Caco-2 (cell line): Measurements from ENCODE around the gene ARSH. TPM values are rescaled to one million over a fixed set of nuclear protein-coding genes. Genes with fewer than 3 reads are reported as not detected.

Experiments used
- BruUV-seq: library from RNA; stranded (reverse); fragments of 400-500 nt; replicated peaks from 2 replicates; lab custom pipeline; 2021; lab: Mats Ljungman, UMichigan
- CTCF ChIA-PET: fragments of 300-600 bp; sonication (Branson Sonifier 250); formaldehyde crosslinking; loops from one replicate; lab custom pipeline; 2022; ENCODE audit warnings: antibody characterized with exemption; lab: Charles Lee
- POLR2A ChIA-PET: fragments of 300-600 bp; sonication (Branson Sonifier 250); formaldehyde crosslinking; loops from one replicate; lab custom pipeline; 2022; ENCODE audit warnings: antibody characterized with exemption; lab: Charles Lee
- DNase-seq, 2 experiments: peaks; one replicate each; pipeline versions ENCODE4 v3.0.0 to v3.0.0-alpha.2; 2020 to 2022
- H3K27me3 ChIP-seq: replicated peaks from 2 replicates; pipeline ENCODE4 v1.6.0; 2011; ENCODE audit warnings: low read length; ENCODE audit not compliant: control insufficient read depth, insufficient read depth
- H3K36me3 ChIP-seq: 2 replicates; pipeline ENCODE4 v1.5.1; 2011; ENCODE audit warnings: low read length; ENCODE audit not compliant: control insufficient read depth, insufficient read depth
- H3K4me1 ChIP-seq: fragments of 250-450 bp; sonication (Bioruptor Pico); 2 replicates; pipeline ENCODE4 v1.5.1; 2020; ENCODE audit warnings: mild to moderate bottlenecking
- H3K4me3 ChIP-seq: 2 replicates; pipeline ENCODE4 v1.5.1; 2011; ENCODE audit warnings: low read depth, mild to moderate bottlenecking, control low read depth, low read length
- H3K9me3 ChIP-seq: fragments of 250-450 bp; sonication (Bioruptor Pico); 2 replicates; pipeline ENCODE4 v1.5.1; 2020; ENCODE audit warnings: mild to moderate bottlenecking, moderate library complexity
- H3K27ac Mint-ChIP-seq: one replicate; pipeline ENCODE4 v1.8.0; 2022; ENCODE audit warnings: mixed read lengths; ENCODE audit not compliant: unreplicated experiment
- H3K27me3 Mint-ChIP-seq: one replicate; pipeline ENCODE4 v1.8.0; 2022; ENCODE audit warnings: mixed read lengths; ENCODE audit not compliant: insufficient read depth, unreplicated experiment
- H3K36me3 Mint-ChIP-seq: one replicate; pipeline ENCODE4 v1.8.0; 2022; ENCODE audit warnings: mild to moderate bottlenecking, mixed read lengths; ENCODE audit not compliant: insufficient read depth, unreplicated experiment
- H3K4me1 Mint-ChIP-seq: one replicate; pipeline ENCODE4 v1.8.0; 2022; ENCODE audit warnings: low read depth, mixed read lengths; ENCODE audit not compliant: unreplicated experiment
- H3K4me3 Mint-ChIP-seq: one replicate; pipeline ENCODE4 v1.8.0; 2022; ENCODE audit warnings: mild to moderate bottlenecking, moderate library complexity, mixed read lengths; ENCODE audit not compliant: unreplicated experiment
- H3K9me3 Mint-ChIP-seq: one replicate; pipeline ENCODE4 v1.8.0; 2022; ENCODE audit warnings: mixed read lengths; ENCODE audit not compliant: unreplicated experiment
- intact Hi-C: fragments of 100-400 bp; cut with micrococcal nuclease; formaldehyde crosslinking; loops from one replicate; pipeline ENCODE4 v1.10.0; 2022; ENCODE audit not compliant: unreplicated experiment
- total RNA-seq: library from RNA; stranded (reverse); gene quantifications from 2 replicates; pipeline ENCODE4 v1.2.3, GENCODE V29; 2022
- TF ChIP-seq, protein P1 (sequence below), 2 experiments: fragments of 200-600 bp in 1 of 2; IDR thresholded peaks; 1 replicate in 1 of 2; 2 replicates in 1 of 2; pipeline versions ENCODE4 v1.5.1 to v1.8.0; 2011 to 2022; ENCODE audit warnings: antibody characterized with exemption in 1 of 2, control low read depth in 1 of 2, inconsistent platforms in 1 of 2, low read depth in 1 of 2, low read length in 1 of 2, mild to moderate bottlenecking in 1 of 2, moderate library complexity in 1 of 2; ENCODE audit not compliant: insufficient read depth in 1 of 2, severe bottlenecking in 1 of 2, unreplicated experiment in 1 of 2

Gene ARSH
- total RNA-seq, 1 experiment from 2014 or later = not detected

DNA sequence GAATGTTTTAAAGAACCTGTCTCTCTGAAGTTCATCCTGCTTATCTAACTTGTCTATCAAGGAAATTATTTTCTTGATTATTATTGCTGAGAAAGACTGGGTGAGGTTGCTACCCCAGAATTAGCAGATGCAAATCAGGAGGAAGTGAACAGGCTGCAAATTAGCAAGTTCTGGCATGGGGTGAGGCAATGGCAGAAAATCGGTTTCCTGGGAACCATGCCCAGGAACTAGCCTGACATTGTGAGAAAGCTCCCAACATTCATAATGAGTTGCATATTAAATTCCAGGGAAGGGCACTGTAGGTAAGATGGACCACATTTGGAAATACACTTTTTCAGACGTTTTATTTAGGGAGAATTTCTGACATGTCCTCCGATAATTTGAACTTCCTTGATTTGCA lies 46.5 kb downstream of the ARSH start:
- TF ChIP-seq, protein P1, sequence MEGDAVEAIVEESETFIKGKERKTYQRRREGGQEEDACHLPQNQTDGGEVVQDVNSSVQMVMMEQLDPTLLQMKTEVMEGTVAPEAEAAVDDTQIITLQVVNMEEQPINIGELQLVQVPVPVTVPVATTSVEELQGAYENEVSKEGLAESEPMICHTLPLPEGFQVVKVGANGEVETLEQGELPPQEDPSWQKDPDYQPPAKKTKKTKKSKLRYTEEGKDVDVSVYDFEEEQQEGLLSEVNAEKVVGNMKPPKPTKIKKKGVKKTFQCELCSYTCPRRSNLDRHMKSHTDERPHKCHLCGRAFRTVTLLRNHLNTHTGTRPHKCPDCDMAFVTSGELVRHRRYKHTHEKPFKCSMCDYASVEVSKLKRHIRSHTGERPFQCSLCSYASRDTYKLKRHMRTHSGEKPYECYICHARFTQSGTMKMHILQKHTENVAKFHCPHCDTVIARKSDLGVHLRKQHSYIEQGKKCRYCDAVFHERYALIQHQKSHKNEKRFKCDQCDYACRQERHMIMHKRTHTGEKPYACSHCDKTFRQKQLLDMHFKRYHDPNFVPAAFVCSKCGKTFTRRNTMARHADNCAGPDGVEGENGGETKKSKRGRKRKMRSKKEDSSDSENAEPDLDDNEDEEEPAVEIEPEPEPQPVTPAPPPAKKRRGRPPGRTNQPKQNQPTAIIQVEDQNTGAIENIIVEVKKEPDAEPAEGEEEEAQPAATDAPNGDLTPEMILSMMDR (IDR thresholded peaks at IDR 0.05; ENCODE audit: insufficient read depth in 1 of 2, low read depth in 1 of 2, low read length in 1 of 2, severe bottlenecking in 1 of 2, unreplicated experiment in 1 of 2) = no peak
- Mint-ChIP-seq H3K27ac (no peak overlapping the region), H3K9me3 (no peaks in the 10 kb centered on the region), H3K36me3 (no peaks in the 10 kb centered on the region), H3K27me3 (no peaks in the 10 kb centered on the region), H3K4me1 (peaks cover 7% of the 10 kb centered on the region), H3K4me3 (no peak overlapping the region)
- no TSS peak for BruUV-seq
- ChIA-PET POLR2A (no interaction called here), CTCF (no interaction called here)
- H3K36me3 ChIP-seq = no peaks in the 10 kb centered on the region
- H3K4me3 ChIP-seq = no peak overlapping the region
- H3K27me3 ChIP-seq = no peaks in the 10 kb centered on the region
- intact Hi-C loops = no loop called here
- H3K9me3 ChIP-seq = no peaks in the 10 kb centered on the region
- no peaks in the 10 kb centered on the region for H3K4me1 ChIP-seq
- no peak for DNase-seq

DNA sequence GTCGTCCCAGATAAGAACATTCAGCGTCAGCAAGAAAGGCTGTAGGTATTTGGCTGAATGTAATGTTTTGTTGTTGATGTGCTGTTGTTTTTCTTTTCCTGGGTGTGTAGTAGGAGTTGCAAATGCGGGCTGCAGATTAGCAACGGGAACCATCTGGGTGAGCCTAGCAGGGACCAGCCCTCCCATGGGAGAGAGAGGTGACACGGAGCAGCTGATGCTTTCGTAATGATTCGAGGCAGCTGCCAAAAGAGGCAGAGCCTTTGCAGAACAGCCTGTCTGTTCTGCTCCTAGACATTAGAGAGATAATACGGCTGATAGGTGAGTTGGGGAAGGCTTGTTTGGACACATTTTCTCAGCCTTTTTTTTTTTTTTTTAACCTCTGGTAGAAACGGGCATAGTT lies 60.2 kb downstream of the ARSH start:
- DNase-seq = no peak
- TF ChIP-seq, protein P1 (IDR thresholded peaks at IDR 0.05; ENCODE audit: insufficient read depth in 1 of 2, low read depth in 1 of 2, low read length in 1 of 2, severe bottlenecking in 1 of 2, unreplicated experiment in 1 of 2) = no peak
- ChIA-PET CTCF (no interaction called here), POLR2A (no interaction called here)
- Mint-ChIP-seq H3K27ac (no peak overlapping the region), H3K27me3 (no peaks in the 10 kb centered on the region), H3K36me3 (no peaks in the 10 kb centered on the region), H3K4me1 (no peaks in the 10 kb centered on the region), H3K9me3 (no peaks in the 10 kb centered on the region), H3K4me3 (no peak overlapping the region)
- Histone ChIP-seq H3K4me1 (no peaks in the 10 kb centered on the region), H3K27me3 (no peaks in the 10 kb centered on the region), H3K4me3 (no peak overlapping the region), H3K9me3 (no peaks in the 10 kb centered on the region), H3K36me3 (no peaks in the 10 kb centered on the region)
- intact Hi-C loops = no loop called here
- BruUV-seq = no TSS peak

DNA sequence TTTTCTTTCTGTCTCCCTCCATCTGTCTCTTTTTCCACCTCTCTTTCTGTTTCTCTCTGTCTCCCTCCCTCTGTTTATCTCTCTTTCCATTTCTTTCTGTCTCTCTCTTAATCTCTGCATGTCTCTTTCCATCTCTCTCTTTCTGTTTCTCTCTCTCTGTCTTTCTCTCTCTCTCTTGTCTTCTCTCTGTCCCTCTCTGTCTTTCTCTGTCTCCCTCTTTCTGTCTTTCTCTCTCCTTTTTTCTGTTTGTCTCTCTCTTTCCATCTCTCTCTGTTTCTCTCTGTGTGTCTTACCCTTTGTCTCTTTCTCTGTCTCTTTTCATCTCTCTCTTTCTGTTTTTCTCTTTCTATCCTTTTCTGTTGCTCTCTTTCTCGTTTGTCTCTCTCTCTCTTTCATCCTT lies 69.6 kb downstream of the ARSH start:
- CTCF ChIA-PET = no interaction called here
- no peaks in the 10 kb centered on the region for H3K36me3 Mint-ChIP-seq

More for the DNA sequence above, 69.6 kb downstream of the ARSH start:
- H3K9me3 Mint-ChIP-seq = no peaks in the 10 kb centered on the region
- TF ChIP-seq, protein P1 (IDR thresholded peaks at IDR 0.05; ENCODE audit: insufficient read depth in 1 of 2, low read depth in 1 of 2, low read length in 1 of 2, severe bottlenecking in 1 of 2, unreplicated experiment in 1 of 2) = no peak
- BruUV-seq = no TSS peak
- H3K27me3 Mint-ChIP-seq = peaks cover 8% of the 10 kb centered on the region
- POLR2A ChIA-PET = no interaction called here
- Histone ChIP-seq H3K27me3 (no peaks in the 10 kb centered on the region), H3K36me3 (no peaks in the 10 kb centered on the region), H3K4me3 (no peak overlapping the region), H3K9me3 (no peaks in the 10 kb centered on the region), H3K4me1 (no peaks in the 10 kb centered on the region)
- H3K4me1 Mint-ChIP-seq = peaks cover 9% of the 10 kb centered on the region
- no peak for DNase-seq
- H3K4me3 Mint-ChIP-seq = no peak overlapping the region
- intact Hi-C loops = no loop called here
- no peak overlapping the region for H3K27ac Mint-ChIP-seq
